Measurements from ENCODE around the gene SETD3.

Gene SETD3

DNA sequence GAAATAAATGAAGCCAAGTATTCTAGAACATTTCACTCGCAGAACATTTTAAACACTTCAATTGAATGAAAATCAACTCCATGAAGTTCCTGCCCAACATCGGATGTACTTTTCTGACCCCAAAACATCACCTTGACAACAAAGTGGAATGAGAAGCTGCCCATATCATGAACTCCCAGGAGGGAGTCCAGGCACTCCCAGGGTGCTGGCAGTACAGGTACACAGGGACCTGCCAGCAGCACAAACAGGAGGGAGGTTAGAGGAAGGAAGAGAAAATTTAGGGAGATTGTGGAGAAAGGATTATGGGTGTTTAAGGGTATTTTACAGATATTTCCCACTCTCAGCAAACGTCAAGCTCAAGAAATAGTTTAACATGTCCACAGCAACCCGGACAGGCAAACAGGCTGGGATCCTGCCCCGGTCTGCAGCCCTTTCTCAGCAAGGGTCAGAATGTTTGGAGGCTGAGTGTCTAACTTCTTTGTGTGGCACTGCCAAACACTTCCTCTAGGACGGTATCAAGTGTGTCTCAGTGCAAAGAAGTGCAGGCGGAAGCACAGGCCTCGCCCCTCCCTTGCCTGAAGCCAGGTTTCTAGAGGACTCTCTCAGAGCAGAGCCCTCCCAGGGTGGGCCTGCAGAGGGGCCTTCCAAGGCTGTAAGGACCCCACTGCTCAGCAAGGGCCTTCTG lies 72.2 kb downstream of the SETD3 start:
- H3K27me3 ChIP-seq (ENCODE audit: control insufficient read depth, insufficient read depth, low read length): no peaks in the 10 kb centered on the region
- H3K9ac ChIP-seq (ENCODE audit: low read length): peak overlapping the region; percentile 13
- no peak overlapping the region for H3K4me3 ChIP-seq (ENCODE audit: low read length)
- H3K9me3 ChIP-seq (ENCODE audit: control insufficient read depth, low read length): no peaks in the 10 kb centered on the region
- peaks cover 9% of the 10 kb centered on the region for H3K4me1 ChIP-seq (ENCODE audit: control insufficient read depth, insufficient read depth, low read length)
- no peaks in the 10 kb centered on the region for H3K36me3 ChIP-seq (ENCODE audit: control insufficient read depth, insufficient read depth, low read length)

DNA sequence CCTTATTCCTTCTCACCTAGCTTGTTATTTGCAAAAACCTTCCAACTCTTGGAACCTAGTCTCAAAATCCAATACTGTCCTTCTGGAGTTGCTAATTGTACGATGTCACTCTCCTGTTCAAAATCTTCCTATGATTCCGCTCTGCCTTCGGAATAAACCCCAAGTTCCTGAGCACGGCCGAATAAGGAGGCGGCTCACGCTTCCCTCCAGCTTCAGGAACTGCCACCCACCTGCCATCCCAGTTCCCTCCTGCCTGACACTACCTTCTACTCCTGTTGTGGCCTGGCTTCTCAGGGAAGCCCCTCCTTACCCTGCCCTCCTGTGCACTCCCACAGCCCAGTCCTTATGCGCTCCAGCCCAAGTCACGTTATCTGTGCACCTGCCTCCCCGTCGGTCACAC lies 73.2 kb downstream of the SETD3 start:
- no peak overlapping the region for H3K4me3 ChIP-seq (ENCODE audit: low read length)
- no peaks in the 10 kb centered on the region for H3K27me3 ChIP-seq (ENCODE audit: control insufficient read depth, insufficient read depth, low read length)
- peaks cover 9% of the 10 kb centered on the region for H3K4me1 ChIP-seq (ENCODE audit: control insufficient read depth, insufficient read depth, low read length)
- H3K9ac ChIP-seq (ENCODE audit: low read length): no peak overlapping the region
- no peaks in the 10 kb centered on the region for H3K36me3 ChIP-seq (ENCODE audit: control insufficient read depth, insufficient read depth, low read length)
- H3K9me3 ChIP-seq (ENCODE audit: control insufficient read depth, low read length): no peaks in the 10 kb centered on the region

DNA sequence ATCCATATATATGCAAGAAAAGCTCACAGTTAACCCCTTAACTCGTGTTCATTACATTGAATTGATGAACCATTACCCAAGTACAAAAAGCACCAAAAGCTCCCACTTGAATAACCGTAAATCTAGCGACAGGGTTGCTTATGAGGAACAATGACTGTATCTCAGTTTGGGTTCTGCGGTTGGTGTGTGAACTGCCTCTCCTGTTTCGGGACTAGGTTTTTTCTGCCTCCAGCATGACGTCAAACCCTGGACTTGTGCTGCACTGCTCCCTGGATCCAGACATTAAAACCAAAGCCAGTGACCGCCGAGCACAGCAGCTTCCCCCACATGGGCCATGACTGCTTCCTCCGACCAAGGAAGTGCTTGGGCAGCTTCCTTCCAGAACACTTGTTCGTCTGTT lies 77.7 kb downstream of the SETD3 start:
- Histone ChIP-seq H3K36me3 (ENCODE audit: control insufficient read depth, insufficient read depth, low read length) (no peaks in the 10 kb centered on the region), H3K9me3 (ENCODE audit: control insufficient read depth, low read length) (no peaks in the 10 kb centered on the region), H3K4me3 (ENCODE audit: low read length) (no peak overlapping the region), H3K27me3 (ENCODE audit: control insufficient read depth, insufficient read depth, low read length) (no peaks in the 10 kb centered on the region), H3K4me1 (ENCODE audit: control insufficient read depth, insufficient read depth, low read length) (no peaks in the 10 kb centered on the region), H3K9ac (ENCODE audit: low read length) (no peak overlapping the region)

DNA sequence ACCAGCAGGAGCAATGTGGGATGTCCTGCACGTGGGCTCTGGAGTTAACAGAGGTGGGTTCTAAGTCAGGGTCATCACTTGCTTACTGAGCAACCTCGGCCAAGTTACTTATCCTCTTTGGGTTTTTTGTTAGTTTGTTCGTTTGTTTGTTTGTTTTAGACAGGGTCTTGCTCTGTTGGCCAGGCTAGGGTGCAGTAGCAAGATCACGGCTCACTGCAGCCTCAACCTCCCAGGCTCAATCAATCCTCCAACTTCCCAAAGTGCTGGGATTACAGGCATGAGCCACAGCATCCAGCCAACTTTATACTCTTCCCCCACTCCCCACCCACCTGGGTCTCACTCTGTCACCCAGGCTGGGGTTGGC lies 78.4 kb downstream of the SETD3 start:
- Histone ChIP-seq H3K36me3 (ENCODE audit: control insufficient read depth, insufficient read depth, low read length) (no peaks in the 10 kb centered on the region), H3K9ac (ENCODE audit: low read length) (no peak overlapping the region)

DNA sequence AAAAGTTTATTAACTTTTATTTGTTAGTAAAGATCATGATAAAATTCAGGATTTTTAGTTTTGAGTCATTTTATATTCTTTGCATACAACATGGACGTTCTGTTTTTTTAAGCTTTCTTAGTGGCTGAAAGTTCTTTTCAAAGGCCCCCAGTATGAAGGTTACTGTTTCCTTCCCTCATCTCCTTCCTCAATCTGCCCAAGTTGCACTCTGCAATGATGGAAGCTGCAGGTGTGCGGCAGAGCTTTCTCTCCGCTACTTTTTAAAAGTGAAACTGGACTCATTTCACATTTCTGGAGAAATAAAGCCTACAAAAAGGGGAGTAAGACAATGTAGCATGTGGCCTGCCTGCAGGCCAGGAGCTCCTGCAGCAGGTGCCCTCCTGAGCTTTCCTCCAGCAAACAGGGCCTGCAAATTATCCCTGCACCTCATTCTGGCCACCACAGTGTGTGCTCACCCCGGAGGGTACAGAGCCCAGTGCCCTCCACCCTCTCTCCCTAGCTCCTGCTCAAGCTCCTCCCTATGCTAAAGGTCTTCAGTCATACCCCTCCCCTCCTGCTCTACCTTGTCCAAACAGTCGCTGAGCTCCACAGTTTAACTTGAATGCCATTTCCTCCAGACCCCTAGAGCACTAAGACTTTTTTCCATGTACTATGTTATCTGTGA lies 78.9 kb downstream of the SETD3 start:
- H3K9me3 ChIP-seq (ENCODE audit: control insufficient read depth, low read length): no peaks in the 10 kb centered on the region
- H3K4me1 ChIP-seq (ENCODE audit: control insufficient read depth, insufficient read depth, low read length): no peaks in the 10 kb centered on the region
- H3K4me3 ChIP-seq (ENCODE audit: low read length): no peak overlapping the region
- H3K36me3 ChIP-seq (ENCODE audit: control insufficient read depth, insufficient read depth, low read length): no peaks in the 10 kb centered on the region
- H3K9ac ChIP-seq (ENCODE audit: low read length): no peak overlapping the region
- H3K27me3 ChIP-seq (ENCODE audit: control insufficient read depth, insufficient read depth, low read length): no peaks in the 10 kb centered on the region

More for the DNA sequence above, 78.4 kb downstream of the SETD3 start:
- Histone ChIP-seq H3K9me3 (ENCODE audit: control insufficient read depth, low read length) (no peaks in the 10 kb centered on the region), H3K27me3 (ENCODE audit: control insufficient read depth, insufficient read depth, low read length) (no peaks in the 10 kb centered on the region), H3K4me1 (ENCODE audit: control insufficient read depth, insufficient read depth, low read length) (no peaks in the 10 kb centered on the region), H3K4me3 (ENCODE audit: low read length) (no peak overlapping the region)

DNA sequence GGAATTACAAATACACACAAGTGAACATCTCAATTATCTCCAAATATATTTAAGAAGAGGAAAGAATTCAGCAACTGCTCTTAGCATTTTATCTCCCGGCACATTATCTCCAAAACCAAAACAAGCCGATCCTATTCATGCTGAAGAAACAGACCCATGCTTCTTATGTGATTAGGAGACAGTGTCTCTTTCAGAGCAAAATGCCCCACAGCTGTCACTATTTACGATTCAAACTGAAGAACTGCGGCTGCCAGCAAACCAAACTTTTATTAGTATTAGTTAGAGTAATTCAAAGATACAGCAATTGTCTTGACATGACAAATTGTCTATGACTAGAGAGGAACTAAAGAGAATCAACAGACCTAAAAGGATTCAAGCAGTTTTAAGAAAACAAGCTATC lies 79.4 kb downstream of the SETD3 start:
- no peaks in the 10 kb centered on the region for H3K36me3 ChIP-seq (ENCODE audit: control insufficient read depth, insufficient read depth, low read length)

DNA sequence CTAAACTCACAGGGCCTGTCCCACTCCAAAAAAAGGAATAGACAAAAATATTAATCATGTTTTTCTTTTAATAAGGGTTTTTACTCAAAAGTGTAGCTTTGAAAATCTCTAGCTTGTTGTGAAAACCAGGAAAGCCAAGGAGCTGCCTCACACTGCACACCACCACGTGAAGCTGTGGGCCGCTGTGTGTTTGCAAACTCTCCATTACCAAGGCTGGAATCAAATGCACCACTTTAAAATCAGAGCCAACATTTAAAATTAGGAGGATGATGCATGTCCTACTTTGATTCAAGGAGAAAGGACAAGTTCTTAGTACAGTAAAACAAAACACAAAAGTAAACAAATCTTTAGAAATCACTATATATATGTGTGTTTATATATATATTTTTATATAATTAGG lies 83.0 kb downstream of the SETD3 start:
- Histone ChIP-seq H3K27me3 (ENCODE audit: control insufficient read depth, insufficient read depth, low read length) (no peaks in the 10 kb centered on the region), H3K9me3 (ENCODE audit: control insufficient read depth, low read length) (no peaks in the 10 kb centered on the region), H3K4me3 (ENCODE audit: low read length) (no peak overlapping the region), H3K9ac (ENCODE audit: low read length) (no peak overlapping the region), H3K4me1 (ENCODE audit: control insufficient read depth, insufficient read depth, low read length) (peaks cover 11% of the 10 kb centered on the region), H3K36me3 (ENCODE audit: control insufficient read depth, insufficient read depth, low read length) (no peaks in the 10 kb centered on the region)

More for the DNA sequence above, 79.4 kb downstream of the SETD3 start:
- Histone ChIP-seq H3K4me1 (ENCODE audit: control insufficient read depth, insufficient read depth, low read length) (peaks cover 3% of the 10 kb centered on the region), H3K4me3 (ENCODE audit: low read length) (no peak overlapping the region), H3K27me3 (ENCODE audit: control insufficient read depth, insufficient read depth, low read length) (no peaks in the 10 kb centered on the region), H3K9ac (ENCODE audit: low read length) (no peak overlapping the region), H3K9me3 (ENCODE audit: control insufficient read depth, low read length) (no peaks in the 10 kb centered on the region)

DNA sequence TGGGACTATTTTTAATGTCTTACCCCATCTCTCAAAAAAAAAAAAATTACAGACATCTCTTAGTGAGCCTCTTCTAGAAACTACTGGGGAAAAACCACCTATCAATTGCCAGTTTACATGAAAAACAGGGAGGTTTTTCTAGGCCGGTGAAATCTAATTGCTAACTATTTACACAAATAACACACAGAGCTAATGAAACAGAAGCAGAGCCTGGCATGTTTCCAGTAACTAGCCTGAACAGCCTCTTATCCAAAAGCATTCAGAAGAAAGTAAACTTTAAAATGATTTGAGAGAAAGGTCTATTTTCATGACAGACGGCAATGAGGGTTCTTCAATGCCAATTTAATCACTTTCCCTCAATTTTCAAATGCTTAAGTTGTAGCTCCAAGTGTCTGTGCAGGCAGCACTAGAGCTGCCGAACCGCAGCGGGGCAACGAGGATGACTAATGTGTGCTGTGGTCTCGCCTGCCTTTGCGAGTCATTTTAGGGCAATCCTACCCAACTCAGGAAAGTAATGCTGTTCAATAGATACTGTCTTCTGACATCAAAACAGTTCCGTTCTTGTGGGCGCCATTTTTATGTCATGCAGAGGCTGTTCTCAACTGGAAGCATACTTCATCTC lies 84.6 kb downstream of the SETD3 start:
- Histone ChIP-seq H3K9ac (ENCODE audit: low read length) (no peak overlapping the region), H3K4me3 (ENCODE audit: low read length) (no peak overlapping the region), H3K36me3 (ENCODE audit: control insufficient read depth, insufficient read depth, low read length) (no peaks in the 10 kb centered on the region), H3K9me3 (ENCODE audit: control insufficient read depth, low read length) (no peaks in the 10 kb centered on the region), H3K27me3 (ENCODE audit: control insufficient read depth, insufficient read depth, low read length) (no peaks in the 10 kb centered on the region), H3K4me1 (ENCODE audit: control insufficient read depth, insufficient read depth, low read length) (peaks cover 11% of the 10 kb centered on the region)

DNA sequence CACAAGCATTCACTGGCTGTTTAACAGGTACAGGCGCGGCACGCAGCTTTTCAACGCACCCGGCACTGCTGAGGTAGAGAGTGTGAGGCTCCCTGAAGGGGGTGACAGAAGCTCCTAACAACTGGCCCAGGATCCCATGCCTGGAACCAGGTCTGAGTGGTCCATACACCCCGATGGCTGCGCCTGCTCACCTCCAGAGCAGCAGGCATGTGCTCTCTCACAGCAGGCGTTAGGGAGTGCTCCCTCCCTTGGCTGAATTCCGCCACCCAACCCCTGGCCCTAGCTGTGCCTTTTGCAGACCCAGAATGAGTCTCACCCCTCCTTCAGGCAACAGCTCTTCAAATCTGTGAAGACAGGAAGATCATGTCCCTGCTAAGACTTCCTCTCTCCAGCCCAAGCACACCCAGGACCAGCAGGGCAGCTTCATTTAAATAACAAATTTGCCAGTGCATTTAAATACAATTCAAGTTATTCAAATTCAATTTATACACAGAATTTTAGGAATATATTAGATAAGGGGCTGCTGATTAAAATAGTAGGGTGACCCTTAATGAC lies 86.0 kb downstream of the SETD3 start:
- H3K4me1 ChIP-seq (ENCODE audit: control insufficient read depth, insufficient read depth, low read length): peaks cover 11% of the 10 kb centered on the region
- no peaks in the 10 kb centered on the region for H3K36me3 ChIP-seq (ENCODE audit: control insufficient read depth, insufficient read depth, low read length)
- H3K27me3 ChIP-seq (ENCODE audit: control insufficient read depth, insufficient read depth, low read length): no peaks in the 10 kb centered on the region
- no peaks in the 10 kb centered on the region for H3K9me3 ChIP-seq (ENCODE audit: control insufficient read depth, low read length)
- no peak overlapping the region for H3K4me3 ChIP-seq (ENCODE audit: low read length)
- no peak overlapping the region for H3K9ac ChIP-seq (ENCODE audit: low read length)

DNA sequence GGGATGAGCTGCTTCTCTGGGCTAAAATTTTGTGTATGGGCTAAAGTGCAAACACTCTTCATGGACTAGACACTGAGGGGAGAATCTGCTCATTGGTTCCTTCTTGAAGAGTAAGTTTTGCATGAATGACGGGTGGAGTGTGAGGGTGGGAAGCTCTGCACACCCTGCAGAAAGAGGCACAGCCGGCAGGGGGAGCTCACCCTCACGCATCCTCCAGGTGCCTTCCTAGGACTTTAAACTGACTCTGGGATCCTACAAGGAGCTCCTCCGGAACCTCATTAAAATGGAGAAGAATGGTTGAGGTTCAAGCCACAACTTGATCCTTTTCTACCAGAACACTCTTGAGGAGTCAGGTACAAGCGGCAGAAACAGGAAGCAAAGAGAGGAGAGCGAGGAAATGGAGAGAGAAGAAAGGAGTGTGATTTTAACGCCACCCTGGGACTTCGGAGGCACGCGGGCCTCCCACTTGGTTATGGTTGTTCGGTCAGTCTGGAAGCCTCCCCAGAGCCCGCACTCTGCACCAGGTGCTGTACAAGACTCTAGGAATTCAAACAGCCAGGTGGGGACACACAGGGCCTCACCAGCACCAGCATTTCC lies 87.5 kb downstream of the SETD3 start:
- H3K9ac ChIP-seq (ENCODE audit: low read length): no peak overlapping the region
- H3K4me1 ChIP-seq (ENCODE audit: control insufficient read depth, insufficient read depth, low read length): peaks cover 15% of the 10 kb centered on the region
- no peaks in the 10 kb centered on the region for H3K36me3 ChIP-seq (ENCODE audit: control insufficient read depth, insufficient read depth, low read length)
- H3K9me3 ChIP-seq (ENCODE audit: control insufficient read depth, low read length): no peaks in the 10 kb centered on the region
- no peak overlapping the region for H3K4me3 ChIP-seq (ENCODE audit: low read length)
- H3K27me3 ChIP-seq (ENCODE audit: control insufficient read depth, insufficient read depth, low read length): no peaks in the 10 kb centered on the region

DNA sequence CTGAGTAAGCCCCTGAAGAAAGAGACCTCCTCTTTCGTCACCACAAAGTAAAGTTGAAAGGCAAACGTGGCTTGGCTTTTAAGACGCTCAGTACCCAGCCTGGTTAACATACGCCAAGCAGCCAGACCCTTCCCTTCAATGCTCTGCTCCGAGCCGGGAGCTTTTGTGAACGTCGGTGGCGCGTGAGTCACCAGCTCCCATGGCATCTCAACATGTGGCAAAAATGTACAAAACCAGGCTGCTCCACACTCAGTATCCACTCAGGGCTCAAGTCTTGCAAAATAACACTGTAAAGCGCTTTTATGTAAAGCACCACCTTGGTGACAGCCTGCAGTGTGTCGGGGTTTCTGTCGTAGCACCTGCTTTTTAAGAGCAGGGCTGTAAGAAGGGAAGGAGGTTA lies 89.0 kb downstream of the SETD3 start:
- H3K9me3 ChIP-seq (ENCODE audit: control insufficient read depth, low read length): no peaks in the 10 kb centered on the region
- H3K9ac ChIP-seq (ENCODE audit: low read length): no peak overlapping the region
- no peaks in the 10 kb centered on the region for H3K36me3 ChIP-seq (ENCODE audit: control insufficient read depth, insufficient read depth, low read length)
- H3K4me3 ChIP-seq (ENCODE audit: low read length): no peak overlapping the region
- peaks cover 24% of the 10 kb centered on the region for H3K4me1 ChIP-seq (ENCODE audit: control insufficient read depth, insufficient read depth, low read length)
- H3K27me3 ChIP-seq (ENCODE audit: control insufficient read depth, insufficient read depth, low read length): no peaks in the 10 kb centered on the region
